Measurements from ENCODE around the gene LHX6.

GRCh38 chr9:122176916-122177315 is 51.8 kb downstream of the LHX6 start:
- no peak for TF ChIP-seq CTCF (IDR thresholded peaks at IDR 0.05; ENCODE audit: insufficient read depth, low read depth, low read length)
- TF ChIP-seq EZH2 (IDR thresholded peaks at IDR 0.05; ENCODE audit: insufficient read depth, low read length), result no peak
